Upper lobe of right lung (tissue), 1 donor: ENCODE measurements around the gene SLFN12L. TPM values are rescaled to one million over a fixed set of nuclear protein-coding genes. Genes with fewer than 3 reads are reported as not detected.

Experiments used
- ATAC-seq: fragments of 200-7000 bp; cut with Tn5 transposase; one replicate; pipeline ENCODE4 v1.9.1; 2020; ENCODE audit warnings: mild to moderate bottlenecking, moderate library complexity
- DNase-seq: peaks from one replicate; pipeline ENCODE4 v3.0.0-alpha.2; 2020
- H3K27ac ChIP-seq: fragments of 200-600 bp; one replicate; pipeline ENCODE4 v1.8.0; 2022
- H3K27me3 ChIP-seq: fragments of 200-600 bp; one replicate; pipeline ENCODE4 v1.8.0; 2022; ENCODE audit warnings: mild to moderate bottlenecking
- H3K36me3 ChIP-seq: fragments of 200-600 bp; one replicate; pipeline ENCODE4 v1.8.0; 2022
- H3K4me1 ChIP-seq: fragments of 200-600 bp; one replicate; pipeline ENCODE4 v1.8.0; 2022
- H3K4me3 ChIP-seq: fragments of 200-600 bp; one replicate; pipeline ENCODE4 v1.8.0; 2022; ENCODE audit warnings: mild to moderate bottlenecking
- H3K9me3 ChIP-seq: fragments of 200-600 bp; one replicate; pipeline ENCODE4 v1.8.0; 2022
- intact Hi-C: fragments of 100-400 bp; cut with DNase I; formaldehyde crosslinking; loops from one replicate; pipeline ENCODE4 v1.11.0; 2022
- long read RNA-seq: library from polyadenylated mRNA; unstranded; transcript quantifications from one replicate; pipeline ENCODE4 v2.0.0, GENCODE V29; 2021
- total RNA-seq: library from RNA; stranded (reverse); fragmentation: NEBNext Ultra II Directional; extraction: Animal tissue kit (Norgen Biotek cat#: 25700); gene quantifications from one replicate; pipeline ENCODE4 v1.2.1, GENCODE V29; 2021
- TF ChIP-seq, protein P1 (sequence below): fragments of 200-600 bp; IDR thresholded peaks from one replicate; pipeline ENCODE4 v1.8.0; 2022; ENCODE audit warnings: antibody characterized with exemption
- donor health status: DM: no; HTN: yes; CAD: no; lungs with severe emphysema.

SLFN12L gene
- 5.1 TPM for total RNA-seq
- long read RNA-seq = 0 reads

GRCh38 chr17:35537601-35538141 lies at the start of gene SLFN12L:
Gene SLFN12L (minus strand): TSS chr17:35537678. CDS start chr17:35522364, 15,314 bp downstream.
- H3K4me3 ChIP-seq = peak within 1 kb of the TSS; percentile 38
- TF ChIP-seq, protein P1, sequence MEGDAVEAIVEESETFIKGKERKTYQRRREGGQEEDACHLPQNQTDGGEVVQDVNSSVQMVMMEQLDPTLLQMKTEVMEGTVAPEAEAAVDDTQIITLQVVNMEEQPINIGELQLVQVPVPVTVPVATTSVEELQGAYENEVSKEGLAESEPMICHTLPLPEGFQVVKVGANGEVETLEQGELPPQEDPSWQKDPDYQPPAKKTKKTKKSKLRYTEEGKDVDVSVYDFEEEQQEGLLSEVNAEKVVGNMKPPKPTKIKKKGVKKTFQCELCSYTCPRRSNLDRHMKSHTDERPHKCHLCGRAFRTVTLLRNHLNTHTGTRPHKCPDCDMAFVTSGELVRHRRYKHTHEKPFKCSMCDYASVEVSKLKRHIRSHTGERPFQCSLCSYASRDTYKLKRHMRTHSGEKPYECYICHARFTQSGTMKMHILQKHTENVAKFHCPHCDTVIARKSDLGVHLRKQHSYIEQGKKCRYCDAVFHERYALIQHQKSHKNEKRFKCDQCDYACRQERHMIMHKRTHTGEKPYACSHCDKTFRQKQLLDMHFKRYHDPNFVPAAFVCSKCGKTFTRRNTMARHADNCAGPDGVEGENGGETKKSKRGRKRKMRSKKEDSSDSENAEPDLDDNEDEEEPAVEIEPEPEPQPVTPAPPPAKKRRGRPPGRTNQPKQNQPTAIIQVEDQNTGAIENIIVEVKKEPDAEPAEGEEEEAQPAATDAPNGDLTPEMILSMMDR = no peak
- intact Hi-C loops = loop anchor here (10.0 kb wide), 1 partner anchor 363 kb away; no protein-coding TSS in a partner anchor
- H3K9me3 ChIP-seq = no peaks in the 10 kb centered on the region
- DNase-seq = no peak
- no peaks in the 10 kb centered on the region for H3K27me3 ChIP-seq
- peak; percentile 24 for ATAC-seq
- no peaks in the 10 kb centered on the region for H3K36me3 ChIP-seq
- H3K4me1 ChIP-seq = peaks cover 49% of the 10 kb centered on the region
- H3K27ac ChIP-seq = peak within 1 kb of the TSS; percentile 72

GRCh38 chr17:35586569-35587073 lies 49.1 kb upstream of the SLFN12L start:
- Histone ChIP-seq H3K9me3 (no peaks in the 10 kb centered on the region), H3K4me3 (peak overlapping the region; percentile 95), H3K27me3 (no peaks in the 10 kb centered on the region), H3K27ac (peak overlapping the region; percentile 97), H3K36me3 (no peaks in the 10 kb centered on the region), H3K4me1 (peaks cover 26% of the 10 kb centered on the region)
- intact Hi-C loops = no loop called here
- DNase-seq (no peak), ATAC-seq (peak; percentile 3)
- TF ChIP-seq, protein P1 = no peak

- DNase-seq (no peak), ATAC-seq (no peak)
- H3K27ac ChIP-seq = no peak overlapping the region
- H3K4me3 ChIP-seq = no peak overlapping the region
- no peaks in the 10 kb centered on the region for H3K9me3 ChIP-seq
- intact Hi-C loops = no loop called here
- TF ChIP-seq, protein P1 = no peak
- H3K4me1 ChIP-seq = peaks cover 17% of the 10 kb centered on the region
- no peaks in the 10 kb centered on the region for H3K36me3 ChIP-seq
- no peaks in the 10 kb centered on the region for H3K27me3 ChIP-seq
Measured at GRCh38 chr17:35584061-35584460, 46.6 kb upstream of the SLFN12L start.

- no peaks in the 10 kb centered on the region for H3K9me3 ChIP-seq
- intact Hi-C loops = no loop called here
- ATAC-seq = no peak
- no peaks in the 10 kb centered on the region for H3K27me3 ChIP-seq
- H3K4me3 ChIP-seq = peak overlapping the region; percentile 69
- TF ChIP-seq, protein P1 = no peak
- peaks cover 19% of the 10 kb centered on the region for H3K36me3 ChIP-seq
- H3K27ac ChIP-seq = peak overlapping the region; percentile 92
- no peak for DNase-seq
- peaks cover 15% of the 10 kb centered on the region for H3K4me1 ChIP-seq
Measured at GRCh38 chr17:35578929-35579432, 41.5 kb upstream of the SLFN12L start.

DNA sequence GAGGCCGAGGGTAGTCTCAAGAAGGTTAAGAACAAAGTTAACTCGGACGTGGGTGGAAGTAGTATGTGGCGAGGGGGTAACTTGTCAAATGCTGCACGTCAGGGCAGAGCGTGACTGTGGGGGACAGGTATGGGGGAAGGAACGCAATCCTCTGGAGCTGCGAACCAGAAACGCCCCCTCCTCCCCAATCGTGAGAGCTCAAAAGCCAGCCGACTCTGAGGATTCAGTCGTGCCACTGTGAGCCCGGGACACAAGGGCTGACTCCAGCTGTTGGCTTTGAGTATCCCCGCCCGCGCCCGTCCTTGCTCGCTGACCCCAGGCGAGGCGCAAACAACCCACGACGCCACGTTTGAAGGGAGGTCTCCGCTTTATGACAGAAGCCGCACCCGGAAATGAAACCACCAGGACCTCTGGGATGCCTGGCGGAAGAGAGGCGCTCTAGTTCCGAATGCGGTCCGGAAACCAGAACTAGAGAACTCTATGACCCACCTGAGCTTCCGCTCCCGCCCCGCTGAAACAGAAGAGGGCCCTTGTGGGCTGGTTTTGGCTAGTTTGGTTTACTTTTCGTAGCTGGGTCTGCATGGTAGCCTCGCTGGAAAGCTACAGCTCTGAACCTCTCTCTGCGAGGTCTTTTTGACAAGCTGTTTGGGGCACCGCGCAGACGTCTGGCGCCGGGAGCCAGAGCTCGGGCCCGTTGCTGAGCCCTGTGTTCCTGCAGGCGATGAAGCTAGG lies 40.9 kb upstream of the SLFN12L start, which contains the start of gene PEX12:
Gene PEX12, minus strand, starts transcription at position 375 of the 732 bp plus-strand sequence. CDS start 550 bp downstream, outside the sequence.
- peaks cover 15% of the 10 kb centered on the region for H3K4me1 ChIP-seq
- H3K9me3 ChIP-seq = no peaks in the 10 kb centered on the region
- peak within 1 kb of the TSS; percentile 92 for H3K27ac ChIP-seq
- intact Hi-C loops = no loop called here
- peak; percentile 99 for ATAC-seq
- peak within 1 kb of the TSS; percentile 69 for H3K4me3 ChIP-seq
- no peaks in the 10 kb centered on the region for H3K27me3 ChIP-seq
- H3K36me3 ChIP-seq = peaks cover 23% of the 10 kb centered on the region
- peak; percentile 92 for DNase-seq
- TF ChIP-seq, protein P1 = no peak
